Thymus (tissue), 11 donors: ENCODE data around the gene MYH15. TPM values are rescaled to one million over a fixed set of nuclear protein-coding genes. Genes with fewer than 3 reads are reported as not detected.

Experiments used
- DNase-seq, 9 donors: peaks; one replicate each; pipeline ENCODE4 v3.0.0-alpha.2; 2013; ENCODE audit warnings: low spot score in 9 of 9, low read depth in 6 of 9, missing footprints in 1 of 9
- H3K27ac ChIP-seq, 2 donors: one replicate each; pipeline ENCODE4 v1.5.1; 2013; ENCODE audit warnings: control low read depth in 1 of 2, low read depth in 1 of 2, low read length in 1 of 2, mild to moderate bottlenecking in 1 of 2, moderate library complexity in 1 of 2
- H3K27me3 ChIP-seq, 2 donors: one replicate each; pipeline ENCODE4 v1.5.1; 2013; ENCODE audit warnings: low read length in 1 of 2; ENCODE audit not compliant: control insufficient read depth in 2 of 2, insufficient read depth in 1 of 2
- H3K36me3 ChIP-seq, 2 donors: one replicate each; pipeline ENCODE4 v1.5.1; 2013; ENCODE audit warnings: low read length in 1 of 2, mild to moderate bottlenecking in 1 of 2, moderate library complexity in 1 of 2; ENCODE audit not compliant: control insufficient read depth in 2 of 2, insufficient read depth in 2 of 2
- H3K4me1 ChIP-seq, 2 donors: one replicate each; pipeline ENCODE4 v1.5.1; 2013; ENCODE audit warnings: low read length in 2 of 2; ENCODE audit not compliant: control insufficient read depth in 2 of 2, insufficient read depth in 2 of 2
- H3K4me3 ChIP-seq, 2 donors: one replicate each; pipeline ENCODE4 v1.5.1; 2013; ENCODE audit warnings: low read length in 2 of 2, control low read depth in 1 of 2, mild to moderate bottlenecking in 1 of 2
- H3K9me3 ChIP-seq, 2 donors: one replicate each; pipeline ENCODE4 v1.5.1; 2013; ENCODE audit warnings: low read length in 1 of 2, mild to moderate bottlenecking in 1 of 2; ENCODE audit not compliant: control insufficient read depth in 2 of 2, insufficient read depth in 1 of 2
- WGBS: extraction: QIAGEN DNeasy Blood & Tissue Kit; methylation state at CpG from one replicate; pipeline ENCODE4 v1.1.7; 2013; 5-methylcytosine and 5-hydroxymethylcytosine counted together
- polyA plus RNA-seq: library from polyadenylated mRNA; stranded (reverse); fragments of 200-250 nt; gene quantifications from one replicate; pipeline ENCODE4 v1.2.3, GENCODE V29; 2013
- total RNA-seq: library from RNA; stranded (reverse); fragments of 120-200 nt; gene quantifications from one replicate; pipeline ENCODE4 v1.2.4, GENCODE V29; 2013
- donor health status: healthy.

The MYH15 gene
- total and polyA plus RNA-seq, 2 donors, result 0.16 to 0.19 TPM

DNA sequence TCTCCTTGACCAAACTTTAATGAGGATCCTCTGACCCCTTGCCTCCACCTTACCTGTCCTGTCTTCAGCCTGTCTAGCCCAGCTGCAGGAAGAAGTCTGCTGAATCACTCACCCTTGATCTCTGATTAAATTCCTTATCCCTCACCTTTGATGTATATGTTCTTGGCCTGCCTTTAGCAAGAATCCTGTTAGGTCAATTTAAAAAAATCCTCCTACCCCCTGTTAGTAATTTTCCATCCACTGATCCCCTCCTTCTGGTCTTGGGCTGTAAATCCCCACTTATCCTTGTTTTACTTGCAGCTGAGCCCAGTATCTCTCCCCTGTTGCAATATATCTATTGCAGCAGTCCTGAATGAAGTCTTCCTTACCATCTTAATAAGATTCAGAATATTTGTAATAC is 39.0 kb downstream of the MYH15 start:
- Histone ChIP-seq H3K4me1 (no peaks in the 10 kb centered on the region), H3K36me3 (no peaks in the 10 kb centered on the region), H3K27me3 (no peaks in the 10 kb centered on the region), H3K9me3 (no peaks in the 10 kb centered on the region), H3K27ac (no peak overlapping the region), H3K4me3 (no peak overlapping the region)
- no peak for DNase-seq

DNA sequence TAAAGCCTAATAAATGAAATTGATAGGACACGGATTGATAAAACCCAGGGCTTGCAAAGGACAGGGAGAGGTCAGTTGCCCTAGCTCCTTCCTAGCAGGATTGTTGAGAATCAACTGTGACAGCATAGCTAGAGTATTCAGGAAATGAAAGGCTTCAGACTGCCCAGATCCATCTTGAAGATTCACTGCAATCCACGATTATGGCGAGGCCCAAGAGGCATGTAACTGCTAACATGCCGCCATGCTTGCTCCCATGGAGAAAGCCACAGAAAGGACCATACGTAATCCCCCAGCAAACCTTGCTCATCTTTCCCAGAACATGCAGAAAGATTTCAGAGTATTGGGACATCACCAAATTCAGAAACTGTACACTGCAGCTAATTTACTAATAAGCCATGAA is 41.3 kb downstream of the MYH15 start:
- Histone ChIP-seq H3K9me3 (no peaks in the 10 kb centered on the region), H3K27ac (no peak overlapping the region), H3K27me3 (no peaks in the 10 kb centered on the region), H3K36me3 (no peaks in the 10 kb centered on the region), H3K4me1 (no peaks in the 10 kb centered on the region), H3K4me3 (no peak overlapping the region)
- 97% methylated on average over 5 of the region's 5 CpGs for WGBS
- no peak for DNase-seq

DNA sequence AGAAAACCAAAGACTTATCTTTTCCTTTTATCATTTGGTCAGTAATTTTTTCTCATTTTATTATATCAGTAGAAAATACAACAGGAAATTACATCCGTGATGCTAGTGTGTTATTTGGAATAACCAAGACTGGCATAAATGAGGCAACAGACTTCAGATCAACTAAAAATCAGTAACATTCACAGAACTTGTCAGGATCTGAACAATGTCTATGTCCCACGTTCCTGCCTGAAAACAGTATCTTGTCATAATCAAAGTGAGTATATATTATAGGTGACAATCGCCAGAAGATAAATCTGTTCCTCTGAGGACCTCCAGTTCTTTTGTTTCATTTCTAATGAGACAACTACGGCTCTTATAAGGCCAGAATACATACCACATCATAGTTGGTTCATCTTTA is 41.8 kb downstream of the MYH15 start:
- Histone ChIP-seq H3K4me3 (no peak overlapping the region), H3K27me3 (no peaks in the 10 kb centered on the region), H3K4me1 (no peaks in the 10 kb centered on the region), H3K9me3 (no peaks in the 10 kb centered on the region), H3K36me3 (no peaks in the 10 kb centered on the region), H3K27ac (no peak overlapping the region)
- DNase-seq, result no peak
- 70% methylated on average over 4 of the region's 4 CpGs for WGBS

DNA sequence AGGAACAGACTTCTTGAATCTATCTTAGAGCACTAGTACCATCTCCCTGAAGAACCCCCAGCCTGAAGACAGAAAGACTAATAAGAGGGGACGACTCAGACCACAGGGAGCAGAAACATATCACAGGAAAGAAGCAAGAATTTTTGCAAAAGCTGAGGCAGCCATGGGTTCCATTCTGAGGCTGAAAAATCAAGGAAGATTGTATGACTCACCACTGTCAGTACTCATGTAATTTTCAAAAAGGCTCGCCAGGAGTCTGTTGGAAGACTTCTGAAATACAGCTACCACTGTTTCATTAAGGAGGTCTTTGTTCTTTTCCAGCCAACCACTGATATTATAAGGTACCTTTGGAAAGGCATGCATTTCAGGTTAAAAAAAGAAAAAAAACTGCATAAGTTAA is 47.5 kb downstream of the MYH15 start:
- Histone ChIP-seq H3K36me3 (no peaks in the 10 kb centered on the region), H3K27me3 (no peaks in the 10 kb centered on the region), H3K27ac (no peak overlapping the region), H3K4me1 (no peaks in the 10 kb centered on the region), H3K4me3 (no peak overlapping the region), H3K9me3 (no peaks in the 10 kb centered on the region)
- 96% methylated on average over 2 of the region's 2 CpGs for whole genome bisulfite sequencing
- no peak for DNase-seq

DNA sequence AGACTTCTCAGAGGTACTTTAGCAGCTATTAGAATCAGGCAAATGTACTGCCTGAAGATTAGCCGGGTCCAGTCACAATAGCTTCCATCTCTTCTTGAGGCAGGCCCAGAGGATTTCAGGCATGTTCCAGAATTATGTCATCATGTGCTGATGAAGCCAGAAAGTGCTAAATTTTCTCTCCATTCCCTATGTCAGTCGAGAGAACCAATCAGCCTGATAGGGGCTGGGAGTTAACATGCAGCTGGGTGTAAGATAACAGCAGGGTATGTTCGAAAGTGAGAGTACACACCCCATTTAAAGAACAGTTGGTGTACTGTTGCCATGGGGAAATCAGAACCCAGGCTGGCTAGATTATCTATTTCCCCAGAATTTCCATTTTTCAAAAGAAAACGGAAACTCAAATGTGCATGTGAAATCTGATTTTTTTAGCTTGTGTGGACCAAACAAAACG is 48.7 kb downstream of the MYH15 start:
- WGBS, result 77% methylated on average over 5 of the region's 5 CpGs
- Histone ChIP-seq H3K36me3 (no peaks in the 10 kb centered on the region), H3K27ac (no peak overlapping the region), H3K9me3 (no peaks in the 10 kb centered on the region), H3K27me3 (no peaks in the 10 kb centered on the region), H3K4me3 (no peak overlapping the region), H3K4me1 (no peaks in the 10 kb centered on the region)
- DNase-seq, result no peak

- DNase-seq, result no peak
- H3K4me1 ChIP-seq, result no peaks in the 10 kb centered on the region
These were observed 51.2 kb downstream of the MYH15 start for GRCh38 chr3:108459225-108459624.

GRCh38 chr3:108455212-108455705 is 55.1 kb downstream of the MYH15 start:
- Histone ChIP-seq H3K9me3 (no peaks in the 10 kb centered on the region), H3K36me3 (no peaks in the 10 kb centered on the region), H3K27me3 (no peaks in the 10 kb centered on the region), H3K4me3 (no peak overlapping the region), H3K27ac (no peak overlapping the region), H3K4me1 (no peaks in the 10 kb centered on the region)
- no peak for DNase-seq
- 92% methylated on average over 2 of the region's 2 CpGs for WGBS

More at GRCh38 chr3:108459225-108459624, 51.2 kb downstream of the MYH15 start:
- Histone ChIP-seq H3K9me3 (no peaks in the 10 kb centered on the region), H3K36me3 (no peaks in the 10 kb centered on the region), H3K27me3 (no peaks in the 10 kb centered on the region), H3K27ac (no peak overlapping the region), H3K4me3 (no peak overlapping the region)

- 94% methylated on average over 1 of the region's 1 CpG for WGBS
- H3K27me3 ChIP-seq, result no peaks in the 10 kb centered on the region
- no peak for DNase-seq
- H3K4me3 ChIP-seq, result no peak overlapping the region
- H3K36me3 ChIP-seq, result no peaks in the 10 kb centered on the region
- no peaks in the 10 kb centered on the region for H3K9me3 ChIP-seq
- no peak overlapping the region for H3K27ac ChIP-seq
- H3K4me1 ChIP-seq, result no peaks in the 10 kb centered on the region
These were observed 56.8 kb downstream of the MYH15 start for GRCh38 chr3:108453565-108453964.

GRCh38 chr3:108450444-108450843 is 60.0 kb downstream of the MYH15 start:
- Histone ChIP-seq H3K27ac (no peak overlapping the region), H3K9me3 (peaks cover 0 to 6% of the 10 kb centered on the region in 2 donors), H3K36me3 (no peaks in the 10 kb centered on the region), H3K4me1 (no peaks in the 10 kb centered on the region), H3K27me3 (no peaks in the 10 kb centered on the region), H3K4me3 (no peak overlapping the region)
- WGBS, result 49% methylated on average over 2 of the region's 2 CpGs
- DNase-seq, result no peak

GRCh38 chr3:108448593-108448992 is 61.8 kb downstream of the MYH15 start:
- Histone ChIP-seq H3K36me3 (no peaks in the 10 kb centered on the region), H3K4me3 (no peak overlapping the region), H3K27me3 (no peaks in the 10 kb centered on the region), H3K9me3 (peaks cover 0 to 6% of the 10 kb centered on the region in 2 donors), H3K27ac (no peak overlapping the region), H3K4me1 (no peaks in the 10 kb centered on the region)
- 83% methylated on average over 1 of the region's 1 CpG for WGBS
- no peak for DNase-seq
